Glomerular visceral epithelial cell (primary cell): Measurements from ENCODE around the gene PDHX.
A peak's percentile ranks its signal among the peaks of the same experiment; 100 is the strongest.
"Not testable (repeated sequence)": the region's sequence is repeated elsewhere in the genome, so short reads cannot be mapped to it uniquely, and the experiment has no call there.

ENCODE experiments used
- DNase-seq: peaks from one replicate; pipeline ENCODE4 v3.0.0-alpha.2; 2016; ENCODE audit errors: extremely low spot score

The PDHX gene

DNA sequence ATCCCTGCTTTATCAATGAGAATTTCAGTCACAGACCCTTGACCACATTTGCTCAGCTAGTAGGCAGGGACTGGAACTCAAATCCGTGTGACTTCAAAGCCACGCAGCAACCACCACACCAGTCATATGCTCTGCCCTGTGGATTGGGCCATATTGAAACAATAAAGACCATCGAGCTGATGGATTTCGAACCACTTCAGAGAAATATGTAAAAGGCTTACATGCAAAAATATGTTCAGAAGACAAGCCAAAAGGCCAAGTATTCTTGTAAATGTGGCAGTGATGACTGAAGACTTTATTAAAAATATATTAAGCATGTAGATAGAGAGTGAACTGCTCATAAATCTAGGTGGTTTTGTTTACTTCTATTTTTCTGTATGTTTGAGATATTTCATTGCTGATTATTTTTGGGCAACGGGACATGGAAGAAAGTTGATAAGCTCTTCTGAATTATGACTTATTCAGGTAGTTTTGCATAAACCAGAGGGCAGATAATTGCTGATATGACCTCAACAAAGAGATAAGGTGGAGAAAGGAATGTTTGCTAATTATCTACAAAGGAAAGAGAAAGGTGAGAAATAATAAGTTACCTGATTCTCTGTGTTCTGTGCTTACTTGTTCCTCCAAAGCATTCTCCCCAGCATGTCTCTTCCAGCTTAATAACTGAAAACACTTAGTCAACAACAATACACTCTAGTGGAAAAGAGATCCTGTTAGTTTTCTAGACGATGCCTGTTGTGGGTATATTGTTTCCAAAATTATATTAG, 99.4 kb downstream of the PDHX start:
- no peak for DNase-seq

DNA sequence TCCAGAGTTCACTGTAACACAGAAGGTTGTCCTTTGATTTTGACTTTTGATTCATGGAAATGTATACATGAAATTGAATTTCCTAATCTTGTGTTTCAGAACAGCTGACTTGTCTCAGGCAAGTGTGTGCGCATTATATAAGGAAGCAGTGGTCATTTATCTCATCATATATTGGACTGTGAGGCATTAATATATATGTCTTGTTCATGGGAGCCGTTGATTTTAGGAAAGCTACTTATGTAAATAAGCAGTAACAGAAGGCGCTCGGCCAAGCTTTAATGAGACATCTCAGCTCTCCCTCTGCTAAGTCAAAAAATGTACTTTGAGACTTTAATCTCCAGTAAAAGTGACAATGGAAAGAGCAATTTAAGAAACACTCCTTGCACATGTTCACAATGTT, 100.5 kb downstream of the PDHX start:
- DNase-seq = no peak

DNA sequence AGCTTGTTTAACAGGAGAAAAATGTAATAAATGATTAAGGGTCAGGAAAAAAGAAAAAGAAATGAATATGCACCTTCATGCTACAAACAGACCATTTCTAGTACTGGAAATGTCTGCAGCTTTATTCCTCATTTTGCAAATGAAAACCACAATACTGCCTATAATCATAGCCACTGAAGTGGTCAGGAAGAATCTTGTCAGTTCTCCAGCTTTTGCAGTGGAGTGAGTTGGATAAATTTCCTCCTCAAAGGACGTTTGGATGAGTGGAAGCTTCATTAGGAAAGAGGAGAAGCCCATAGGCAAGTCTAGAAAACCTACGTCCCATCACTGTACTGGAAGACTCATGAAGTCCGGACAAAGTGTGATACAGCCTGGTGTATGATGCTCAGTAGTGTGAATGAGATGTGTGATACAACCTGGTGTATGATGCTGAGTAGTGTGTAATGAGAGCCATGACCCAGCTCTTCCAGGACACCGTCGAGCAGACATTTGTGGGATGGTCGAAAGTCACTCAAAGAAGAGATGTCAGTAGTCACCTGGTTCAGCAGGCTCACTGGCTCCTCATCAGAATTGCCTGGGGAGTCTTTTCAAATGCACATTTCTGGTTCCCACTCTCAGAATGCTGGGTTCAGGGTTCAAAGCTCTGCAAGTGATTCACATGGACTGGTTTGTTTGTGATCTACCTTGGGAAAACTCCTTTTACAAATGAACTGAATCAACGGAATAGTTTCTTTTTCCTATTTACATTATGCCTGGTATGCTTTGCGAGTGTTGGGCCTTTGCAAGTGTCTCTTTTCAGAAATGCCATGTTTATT, 101.3 kb downstream of the PDHX start:
- no peak for DNase-seq

DNA sequence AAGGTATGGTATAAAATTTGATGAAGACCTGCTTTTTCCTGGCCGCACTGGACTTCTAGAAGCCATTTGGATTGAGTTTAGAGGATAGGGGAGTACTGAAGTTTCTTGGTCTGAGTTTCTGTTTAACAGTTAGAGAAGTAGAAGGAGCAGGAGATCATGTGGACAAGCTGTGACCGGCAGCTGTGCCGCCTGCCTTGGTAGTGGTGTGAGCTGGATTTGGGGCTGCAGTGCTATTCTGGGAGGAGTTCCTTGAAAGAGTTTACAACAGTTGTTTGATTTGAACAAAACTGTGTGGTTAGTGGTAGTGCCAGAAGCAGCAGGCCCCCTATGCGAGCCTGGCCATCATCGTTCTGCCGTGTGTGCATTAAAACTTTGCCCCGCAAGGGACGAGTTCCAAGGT, 105.2 kb downstream of the PDHX start:
- no peak for DNase-seq

DNA sequence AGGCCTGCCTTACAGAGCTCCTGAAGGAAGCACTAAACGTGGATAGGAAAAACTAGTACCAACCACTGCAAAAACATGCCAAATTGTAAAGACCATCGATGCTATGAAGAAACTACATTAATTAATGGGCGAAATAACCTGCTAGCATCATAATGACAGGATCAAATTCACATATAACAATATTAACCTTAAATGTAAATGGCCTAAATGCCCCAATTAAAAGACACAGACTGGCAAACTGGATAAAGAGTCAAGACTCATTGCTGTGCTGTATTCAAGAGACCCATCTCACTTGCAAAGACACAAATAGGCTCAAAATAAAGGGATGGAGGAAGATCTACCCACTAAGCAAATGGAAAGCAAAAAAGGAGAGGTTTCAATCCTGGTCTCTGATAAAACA, 107.5 kb downstream of the PDHX start:
- not testable (repeated sequence) for DNase-seq

DNA sequence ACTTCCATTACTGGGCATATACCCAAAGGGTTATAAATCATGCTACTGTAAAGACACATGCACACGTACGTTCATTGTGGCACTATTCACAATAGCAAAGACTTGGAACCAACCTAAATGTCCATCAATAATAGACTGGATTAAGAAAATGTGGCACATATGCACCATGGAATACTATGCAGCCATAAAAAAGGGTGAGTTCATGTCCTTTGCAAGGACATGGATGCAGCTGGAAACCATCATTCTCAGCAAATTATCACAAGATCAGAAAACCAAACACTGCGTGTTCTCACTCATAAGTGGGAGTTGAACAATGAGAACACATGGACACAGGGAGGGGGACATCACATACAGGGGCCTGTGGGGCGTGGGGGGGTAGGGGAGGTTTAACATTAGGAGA, 111.6 kb downstream of the PDHX start:
- DNase-seq = not testable (repeated sequence)

DNA sequence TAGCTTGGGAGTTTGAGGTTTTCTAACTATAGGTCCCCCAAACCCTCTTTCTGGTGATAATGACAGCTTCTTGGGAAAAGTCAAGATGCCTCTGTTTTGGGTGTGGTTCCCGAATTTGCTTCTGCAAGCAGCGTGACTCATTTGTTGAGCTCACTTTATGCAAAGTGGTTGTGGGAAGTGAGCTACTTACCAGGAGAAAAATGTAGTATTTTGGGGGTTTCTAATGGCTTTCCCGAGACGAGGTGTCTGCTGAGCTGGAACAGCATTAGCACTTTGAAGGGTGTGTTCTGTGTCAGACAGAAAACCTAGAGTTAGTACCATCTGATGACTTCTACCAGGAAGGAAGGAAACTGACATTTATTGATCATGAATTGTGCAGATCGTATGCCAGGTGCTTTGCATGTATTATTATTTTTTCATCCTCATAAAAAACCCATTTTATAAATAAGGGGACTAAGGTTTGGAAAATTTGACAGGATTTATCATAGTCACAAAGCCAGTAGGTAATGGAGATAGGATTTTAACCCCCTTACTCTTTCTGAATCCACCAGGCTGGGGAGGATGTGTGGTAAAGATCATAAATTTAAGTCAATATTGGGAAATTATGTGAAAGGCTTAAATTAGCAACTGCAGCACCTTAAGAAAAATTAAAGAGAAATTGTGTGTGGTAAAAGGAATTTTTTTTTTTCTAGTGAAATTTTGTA, 113.7 kb downstream of the PDHX start:
- DNase-seq = peak; percentile 74

DNA sequence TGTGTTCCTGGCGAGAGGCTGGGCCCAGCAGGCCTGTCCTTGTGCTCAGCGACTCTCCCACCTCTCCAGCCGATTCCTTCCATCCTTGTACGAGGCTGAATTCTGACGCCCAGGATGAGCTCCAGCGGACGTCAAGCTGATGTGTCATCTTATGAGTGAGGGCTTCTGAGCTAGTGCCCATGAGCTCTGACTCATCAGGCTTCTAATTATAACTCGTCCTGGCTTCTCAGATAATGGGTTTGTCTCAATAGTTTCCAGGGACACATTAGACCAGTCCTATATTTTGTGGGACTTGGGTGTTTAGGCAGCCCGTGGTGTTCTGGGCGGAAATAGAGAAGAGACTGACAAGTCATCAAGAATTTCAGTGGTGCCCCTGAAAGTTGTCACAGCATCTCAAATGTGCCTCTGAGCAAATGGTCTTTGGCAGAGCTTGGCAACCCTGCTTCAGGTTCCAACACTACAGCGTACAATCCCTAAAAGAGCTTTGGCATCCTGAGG, 114.3 kb downstream of the PDHX start:
- DNase-seq = peak; percentile 90

DNA sequence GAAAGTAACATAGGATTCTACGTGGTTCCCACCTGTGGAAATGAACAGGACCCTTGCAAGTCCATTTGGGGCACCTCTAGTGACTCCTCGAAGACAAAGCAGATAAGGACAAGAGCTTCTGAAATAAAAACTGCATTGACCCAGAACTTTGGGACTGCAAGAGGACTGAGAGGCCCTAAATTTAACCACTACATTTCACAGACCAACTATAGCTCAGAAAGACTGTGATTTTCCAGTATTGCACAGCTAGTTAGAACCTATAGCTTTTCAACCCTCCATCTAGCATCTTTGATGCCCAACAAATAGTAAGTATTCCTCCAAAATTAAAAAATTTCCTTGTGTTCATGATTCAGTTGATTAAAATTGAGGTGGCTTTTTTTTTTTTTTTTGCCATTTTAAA, 114.9 kb downstream of the PDHX start:
- no peak for DNase-seq

DNA sequence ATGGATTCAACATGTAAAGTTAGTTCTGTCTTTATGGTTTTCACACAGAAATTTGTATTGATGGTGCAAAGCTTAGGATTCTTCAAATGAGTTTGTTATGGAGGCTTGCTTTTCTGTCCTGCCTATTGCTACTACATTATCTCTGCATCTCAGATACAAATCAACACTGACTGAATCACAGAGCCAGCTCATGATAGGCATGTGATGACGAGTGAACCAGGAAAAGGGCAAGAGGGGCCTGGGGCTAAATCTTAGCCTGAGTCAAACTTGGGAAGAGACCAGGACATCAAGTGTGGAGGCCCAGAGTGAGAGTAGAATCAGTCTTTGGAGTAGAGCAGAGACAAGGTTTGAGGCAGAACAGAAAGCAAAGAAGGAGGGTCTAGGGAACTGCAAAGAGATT, 115.4 kb downstream of the PDHX start:
- no peak for DNase-seq

DNA sequence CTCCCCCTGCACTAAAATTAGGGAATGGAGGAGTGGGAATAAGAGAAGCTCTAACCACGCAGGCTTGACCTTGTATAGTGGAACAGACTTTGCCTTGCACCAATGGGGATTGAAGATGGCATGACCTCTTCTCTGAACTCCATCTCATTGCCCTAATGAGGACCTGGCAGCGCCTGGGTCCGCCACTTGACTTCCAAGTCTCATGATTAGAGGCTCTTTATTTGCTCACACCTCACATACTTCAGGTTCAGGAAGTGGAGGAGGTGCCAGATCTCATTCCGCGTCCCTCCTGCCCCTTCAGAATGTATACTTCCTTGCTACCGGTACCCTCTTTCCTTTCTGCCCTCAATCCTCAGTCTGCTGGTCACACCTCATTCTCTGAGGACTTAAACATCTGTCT, 116.6 kb downstream of the PDHX start:
- no peak for DNase-seq

DNA sequence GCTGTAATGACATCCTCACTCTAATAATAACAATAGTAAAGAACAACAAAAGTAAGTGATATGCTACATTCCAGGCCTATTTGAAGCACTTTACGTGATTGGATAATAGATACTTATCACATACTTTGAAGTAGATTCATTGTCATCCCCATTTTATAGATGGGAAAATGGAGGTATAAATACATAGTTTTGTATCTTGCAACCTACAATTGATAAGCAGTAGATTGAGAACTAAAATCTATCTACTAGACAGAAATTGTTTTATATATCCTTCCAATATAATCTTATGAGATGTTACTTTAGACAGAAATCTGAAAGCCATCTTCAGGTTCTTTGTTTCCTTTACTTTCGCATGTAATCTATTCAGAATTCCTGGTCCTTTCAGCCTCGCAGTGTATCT, 118.0 kb downstream of the PDHX start:
- DNase-seq = no peak

DNA sequence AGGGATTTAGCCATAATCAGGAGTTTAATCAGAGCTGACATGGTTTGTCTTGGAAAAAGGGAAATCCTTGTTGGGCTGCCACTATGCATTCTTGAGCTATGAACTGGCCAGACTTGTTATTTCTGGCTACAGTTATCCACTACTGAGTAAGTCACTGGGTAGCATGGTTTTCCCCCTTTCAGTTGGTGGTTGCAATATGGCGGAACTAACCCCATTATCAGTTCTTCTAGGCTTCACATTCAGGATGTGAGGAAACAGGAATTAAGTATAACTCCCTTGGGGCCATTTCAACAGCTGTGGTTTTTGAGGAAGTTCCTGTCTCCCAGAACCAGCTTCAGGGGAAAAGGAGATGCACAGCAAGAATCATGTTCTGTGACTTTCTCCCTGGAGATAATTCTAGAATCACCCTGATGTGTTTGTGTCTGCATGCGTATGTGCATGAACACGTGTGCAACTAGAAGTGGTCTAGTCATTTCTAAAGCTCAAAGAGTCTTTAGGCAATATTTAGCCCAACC, 119.5 kb downstream of the PDHX start:
- peak; percentile 82 for DNase-seq

DNA sequence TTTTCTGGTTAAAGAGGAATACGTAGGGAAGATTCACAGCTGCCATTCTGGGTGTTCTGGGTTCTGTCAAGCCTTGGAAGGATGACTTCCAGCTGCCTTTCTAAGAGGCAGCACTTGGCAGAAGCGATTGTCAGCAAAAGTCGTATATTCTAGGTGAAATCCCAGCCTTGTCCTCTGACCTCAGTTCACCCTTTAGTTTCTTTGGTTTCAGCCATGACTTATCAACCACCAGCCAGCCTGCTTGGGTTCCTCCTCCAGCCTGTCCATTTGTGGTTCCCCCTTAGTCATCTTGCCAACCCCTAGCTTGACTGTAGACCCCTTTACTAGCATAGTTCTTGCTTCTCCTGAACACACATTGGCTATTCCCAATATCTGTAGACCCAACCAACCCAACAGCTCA, 120.2 kb downstream of the PDHX start:
- DNase-seq = no peak

DNA sequence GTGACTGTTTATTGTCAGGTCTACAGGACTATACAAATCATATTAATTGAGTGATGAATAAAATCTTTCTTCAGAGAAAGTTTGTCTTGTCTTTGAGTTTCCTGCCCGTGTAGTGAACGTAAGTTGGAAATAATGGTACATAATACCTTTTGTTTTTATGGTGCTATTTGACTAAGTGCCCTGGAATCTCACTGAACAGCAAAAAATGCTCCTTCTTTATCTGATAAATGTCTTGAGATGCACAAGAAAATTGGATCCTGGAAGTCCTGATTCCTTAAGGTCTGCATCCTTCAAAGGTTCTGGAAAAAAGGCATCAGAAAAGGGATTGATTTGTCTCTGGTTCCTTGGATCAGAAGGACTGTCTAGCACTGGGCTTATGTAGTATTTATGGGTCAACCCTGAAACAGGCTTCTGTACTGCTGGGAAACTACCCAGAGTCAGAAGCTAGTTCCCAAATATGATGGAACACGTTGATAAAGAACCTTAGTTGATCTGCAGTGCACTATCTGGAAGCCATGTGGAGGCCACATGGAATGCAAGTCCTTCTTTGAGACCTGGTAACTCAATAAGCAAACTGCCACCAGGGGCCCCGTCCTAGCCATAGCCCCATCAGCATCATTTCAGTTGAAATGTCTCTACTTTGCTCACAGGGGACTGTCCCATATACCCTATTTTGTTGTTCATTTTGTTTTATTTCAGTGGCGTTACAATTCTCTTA, 122.0 kb downstream of the PDHX start:
- DNase-seq = no peak

DNA sequence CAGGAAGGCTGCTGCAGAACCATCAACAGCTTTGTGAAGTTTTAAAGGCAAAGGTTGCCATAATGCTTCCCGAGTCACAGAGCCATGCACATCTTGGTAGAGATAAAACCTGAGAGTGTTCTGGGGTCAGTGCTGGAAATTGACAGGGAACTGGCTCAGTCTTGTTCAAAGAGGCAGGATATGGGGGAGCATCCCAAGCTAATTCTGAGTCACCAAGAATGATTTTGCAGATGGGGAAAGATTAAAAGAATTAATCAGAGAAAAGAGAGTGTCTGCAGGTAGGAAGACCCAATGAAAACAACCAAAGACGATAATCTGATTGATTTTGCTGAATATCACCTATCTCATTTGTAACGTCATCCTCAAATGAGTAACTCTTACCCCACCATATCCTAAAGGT, 122.7 kb downstream of the PDHX start:
- no peak for DNase-seq

DNA sequence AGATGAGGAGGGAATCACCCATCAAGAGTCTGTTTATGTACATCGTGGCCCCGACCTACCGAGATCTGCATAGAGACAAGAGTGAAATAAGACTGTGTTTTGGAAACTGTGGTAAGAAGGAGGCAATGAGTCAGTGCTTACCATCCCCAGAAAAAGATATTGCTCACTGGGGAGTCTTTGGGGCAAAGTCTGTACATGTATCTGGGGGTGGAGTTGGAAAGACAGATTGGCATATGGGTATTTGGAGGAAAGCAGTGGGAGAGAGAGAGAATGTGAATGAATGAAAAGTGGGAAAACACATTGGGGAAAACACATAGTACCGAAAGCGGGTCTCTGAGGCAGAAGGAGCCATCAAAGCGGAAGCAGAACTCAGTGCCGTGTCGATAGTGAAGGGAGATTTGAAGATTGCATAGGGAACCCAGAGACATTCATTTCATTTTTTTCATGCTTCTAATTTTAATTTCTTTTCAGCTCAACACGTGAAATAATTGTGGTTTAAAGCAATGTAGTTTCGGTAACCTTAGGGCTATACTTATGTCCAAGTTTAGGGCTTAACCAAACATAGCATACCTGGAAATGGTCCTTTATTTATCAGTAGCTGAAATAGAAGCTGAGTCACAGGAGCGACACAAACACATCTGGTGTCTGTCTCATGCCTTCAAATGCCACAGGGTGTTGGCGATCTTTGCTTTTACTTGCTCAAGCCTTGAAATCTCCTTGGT, 124.0 kb downstream of the PDHX start:
- DNase-seq = peak; percentile 68

DNA sequence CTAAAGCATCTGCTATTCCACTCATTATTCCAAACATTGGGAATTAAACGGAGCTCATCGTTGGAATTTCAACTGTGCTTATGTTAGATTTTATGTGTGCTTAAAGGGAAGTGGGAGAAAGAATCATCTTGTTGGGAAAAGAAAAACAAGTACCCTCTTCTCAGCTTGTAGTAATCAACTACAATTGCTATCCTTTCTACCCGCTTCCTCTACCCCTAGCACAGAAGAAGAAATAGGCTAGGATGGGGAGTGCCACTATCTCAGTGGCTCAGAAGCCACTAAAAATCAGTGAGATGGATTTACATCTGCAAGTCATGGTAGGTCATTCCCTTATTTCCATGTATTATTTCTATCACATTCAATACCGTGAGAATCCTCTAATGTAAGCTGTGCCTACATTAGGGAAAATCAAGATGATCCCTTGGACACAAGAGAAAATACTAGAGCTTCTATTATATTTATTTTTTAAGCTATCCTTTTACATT, 124.7 kb downstream of the PDHX start:
- DNase-seq = no peak

DNA sequence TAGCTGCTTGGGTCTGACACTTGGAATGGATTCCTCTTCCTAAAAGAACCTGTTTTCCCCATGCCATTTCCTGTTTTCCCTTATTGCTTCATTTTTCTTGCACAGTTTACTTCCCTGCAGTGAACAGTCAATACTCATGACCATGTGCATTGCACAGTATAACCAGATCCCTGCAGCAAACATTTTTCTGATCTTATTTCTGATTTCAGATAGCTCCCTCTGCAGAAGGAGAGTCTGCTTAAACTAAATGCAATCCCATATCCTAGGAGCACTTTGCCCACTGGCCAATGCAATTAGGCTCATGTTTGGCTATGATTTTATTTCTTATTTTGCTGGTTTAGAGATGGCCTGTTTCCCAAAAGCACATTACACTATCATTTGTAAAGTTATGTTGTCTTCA, 125.8 kb downstream of the PDHX start:
- no peak for DNase-seq

DNA sequence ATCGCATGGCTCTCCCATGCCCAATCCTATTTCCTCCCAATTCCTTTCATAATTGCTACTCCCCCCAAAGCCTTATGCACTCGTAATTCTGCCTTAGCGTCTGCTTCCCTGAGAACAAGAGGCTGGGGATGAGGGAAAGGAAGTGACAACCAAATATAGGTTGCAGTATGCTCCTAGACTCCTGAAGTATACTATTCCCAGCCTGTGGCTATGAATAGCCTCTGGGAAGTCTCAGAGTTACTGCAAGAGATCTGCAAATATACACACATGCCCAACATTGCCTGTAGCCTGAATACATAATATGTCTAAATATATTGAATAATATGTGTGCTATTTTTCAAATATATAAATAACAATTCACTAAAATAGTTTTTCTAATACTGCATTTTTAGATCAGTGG, 126.5 kb downstream of the PDHX start:
- DNase-seq = no peak

DNA sequence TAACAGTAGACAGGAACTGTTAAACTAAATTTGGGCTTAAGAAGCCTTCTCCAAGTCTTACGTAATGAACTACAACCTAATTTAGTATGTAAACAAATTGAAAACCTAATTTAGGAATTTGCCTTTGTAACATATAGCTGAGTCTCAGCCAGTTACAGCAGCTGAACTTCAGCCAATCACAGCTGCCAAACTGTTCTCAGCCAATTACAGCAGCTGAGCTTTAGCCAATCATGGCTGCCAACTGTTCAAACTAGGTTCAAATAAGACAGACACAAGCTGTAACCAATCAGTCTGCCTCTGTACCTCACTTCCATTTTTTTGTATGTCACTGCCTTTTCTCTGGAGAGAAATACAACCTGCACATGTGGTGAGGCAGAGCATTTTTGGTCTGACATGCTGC, 127.5 kb downstream of the PDHX start:
- DNase-seq = no peak
